HG03060 (cell line): ENCODE measurements around the gene RBM6.

Experiments used
- ATAC-seq: cut with Tn5 transposase; IDR thresholded peaks from one replicate; pipeline ENCODE4 v1.9.1; 2021; ENCODE audit warnings: low read depth, moderate number of reproducible peaks; ENCODE audit not compliant: unreplicated experiment

Gene RBM6

DNA sequence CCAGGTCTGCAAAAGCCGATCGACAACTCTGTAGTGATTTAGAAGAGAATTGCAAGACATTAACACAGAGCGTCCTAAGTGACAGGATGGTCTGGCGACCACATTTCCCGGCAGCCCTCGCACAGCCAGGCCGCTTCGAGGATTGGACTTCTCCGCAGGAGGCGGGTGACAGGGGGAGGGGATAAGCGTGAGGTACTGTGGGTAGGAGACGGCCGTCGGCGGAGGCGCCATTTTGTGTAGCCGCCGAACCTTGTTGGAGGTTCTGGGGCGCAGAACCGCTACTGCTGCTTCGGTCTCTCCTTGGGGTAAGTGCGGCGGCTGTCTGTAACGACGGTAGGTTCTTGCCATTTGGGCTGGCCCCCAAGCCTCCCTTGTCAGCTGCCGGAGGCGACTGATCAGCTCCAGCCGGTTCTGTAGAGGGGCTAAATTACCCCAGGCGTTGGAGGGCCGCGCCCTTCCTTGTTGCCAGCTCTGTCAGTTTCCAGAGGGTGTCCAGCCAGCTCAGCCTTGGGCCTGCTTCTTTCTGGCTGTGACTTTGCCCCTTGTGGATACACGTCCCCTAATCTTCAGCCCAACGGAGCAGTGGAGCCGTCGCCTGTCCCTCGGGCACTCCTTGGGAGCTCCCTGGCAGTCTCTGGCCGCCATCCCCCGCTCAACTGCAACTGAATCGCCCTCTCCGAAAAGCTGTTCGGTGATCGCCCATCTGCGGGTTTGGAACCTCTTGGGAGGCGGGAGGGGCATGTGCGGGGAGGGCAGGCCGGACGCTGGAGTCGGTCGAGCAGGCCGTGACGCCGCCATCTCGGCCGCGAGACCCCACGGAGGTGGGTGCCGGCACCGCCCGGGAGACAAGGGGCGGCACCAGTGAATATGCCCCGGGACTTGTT is 149.0 kb downstream of the RBM6 start, which contains the start of gene RBM5:
TSS of gene RBM5 (plus strand) at position 195 of the 884 bp plus-strand sequence. CDS start 1,516 bp downstream, outside the sequence.
- no peak for ATAC-seq

DNA sequence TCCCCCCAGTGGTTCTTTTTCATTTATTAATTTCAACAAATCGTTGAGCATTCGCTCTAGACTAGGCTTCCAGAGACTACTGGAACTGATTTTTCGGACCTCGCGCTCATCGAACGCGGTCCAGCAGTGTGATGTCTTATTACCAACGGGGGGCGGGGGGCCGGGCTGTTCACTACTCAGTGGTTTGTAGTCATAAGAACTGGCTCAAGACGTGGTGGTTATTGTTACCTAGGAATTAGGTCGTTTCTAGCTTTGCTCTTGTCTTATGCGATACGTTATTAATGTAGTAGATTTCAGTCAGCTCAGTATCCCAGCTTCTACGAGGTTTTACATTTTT is 149.6 kb downstream of the RBM6 start:
- no peak for ATAC-seq

GRCh38 chr3:50090984-50091383 is 151.0 kb downstream of the RBM6 start:
- no peak for ATAC-seq

DNA sequence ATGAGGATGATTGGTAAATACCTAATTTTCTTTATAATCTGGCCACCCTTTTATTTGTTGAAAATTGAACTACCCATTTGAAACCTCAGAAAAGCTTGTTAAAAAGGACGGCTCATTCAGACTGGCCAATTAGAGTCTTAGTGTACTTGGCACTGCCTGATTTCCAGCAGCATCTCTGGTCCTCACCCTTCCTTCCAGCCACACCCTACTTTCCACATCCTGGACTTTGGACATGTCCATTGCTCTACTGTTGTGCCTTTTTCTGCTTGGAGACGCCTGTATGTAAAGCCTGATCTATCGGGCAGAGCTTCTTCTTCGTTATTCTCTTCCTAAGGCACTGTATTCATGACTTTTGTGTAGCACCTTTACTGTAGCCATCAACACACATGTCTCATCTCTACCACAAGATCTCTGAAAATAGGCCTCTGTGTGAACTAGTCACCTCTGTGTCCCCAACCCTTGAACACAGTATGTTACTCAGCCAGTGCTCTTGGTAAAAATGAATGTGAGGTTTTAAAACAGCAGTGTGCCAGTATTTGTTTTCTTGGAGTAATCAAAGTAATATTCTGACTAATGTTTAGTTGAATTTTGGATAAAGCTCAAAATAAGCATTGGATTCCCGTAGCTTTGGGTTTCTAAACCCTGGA is 155.5 kb downstream of the RBM6 start:
- ATAC-seq = no peak

- no peak for ATAC-seq
These were observed 160.4 kb downstream of the RBM6 start for GRCh38 chr3:50100386-50100785.

DNA sequence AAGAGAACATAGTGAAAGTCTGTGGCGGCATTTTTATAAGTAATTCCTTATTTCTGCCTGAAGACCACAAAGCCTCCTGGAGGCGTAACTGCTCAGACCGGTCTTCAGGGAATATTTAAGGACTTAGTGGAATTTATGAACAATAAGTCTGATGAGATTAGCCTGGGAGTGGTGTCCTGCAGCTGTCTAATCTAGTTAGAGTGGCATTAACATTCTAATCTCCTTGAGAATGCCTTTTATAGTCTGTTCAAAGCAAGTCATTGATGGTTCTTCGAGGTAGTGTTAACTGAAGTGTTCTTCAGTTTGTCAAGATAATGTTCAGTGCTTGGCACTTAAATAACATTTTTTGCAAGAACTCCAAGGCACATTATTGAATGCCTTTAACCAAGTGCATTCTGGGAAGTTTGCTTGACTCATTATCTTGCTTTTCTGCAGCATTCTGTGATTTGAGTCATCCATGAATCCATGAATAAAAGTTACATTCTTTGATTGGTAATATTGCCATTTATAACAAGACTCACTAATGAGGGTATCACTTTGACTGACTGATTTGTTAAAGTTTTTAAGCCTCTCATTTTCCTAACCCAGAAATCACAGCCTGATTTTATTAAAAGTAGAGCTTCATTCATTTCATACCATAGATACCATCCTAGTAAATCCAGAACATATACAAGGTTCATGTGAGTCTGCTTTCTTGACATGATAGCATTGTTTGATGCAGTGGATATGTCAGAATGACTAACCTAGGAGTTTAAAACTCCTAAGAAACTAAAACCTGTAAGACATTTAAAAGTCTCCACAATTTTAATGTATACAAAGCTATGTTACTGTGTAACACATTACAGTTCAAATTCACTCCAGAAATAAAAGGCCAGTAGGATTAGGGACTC is 161.3 kb downstream of the RBM6 start:
- no peak for ATAC-seq

DNA sequence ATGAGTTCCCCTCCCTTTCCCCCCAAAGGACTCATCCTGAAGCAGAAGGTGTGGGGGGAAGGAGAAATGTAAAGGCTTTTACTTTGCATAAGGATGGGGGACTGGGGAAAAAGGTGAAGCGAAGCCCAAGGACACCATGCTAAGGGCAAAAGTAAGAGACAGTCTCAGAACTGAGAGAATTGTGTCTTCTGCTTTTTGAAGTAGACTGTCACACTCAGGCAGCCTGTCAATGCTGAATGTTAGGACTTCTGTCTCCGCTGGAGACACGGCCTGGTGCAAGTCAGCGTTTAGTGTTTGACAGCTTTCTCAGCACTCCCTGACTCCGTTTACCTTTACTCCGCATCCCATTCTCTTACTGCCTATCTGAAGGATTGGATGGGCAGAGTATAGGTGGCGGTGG is 162.6 kb downstream of the RBM6 start:
- ATAC-seq = no peak

- no peak for ATAC-seq
These were observed 171.8 kb downstream of the RBM6 start for GRCh38 chr3:50111757-50112156.

GRCh38 chr3:50112462-50112861 is 172.5 kb downstream of the RBM6 start:
- ATAC-seq = no peak

GRCh38 chr3:50117120-50117519 is 177.2 kb downstream of the RBM6 start:
- ATAC-seq = no peak

DNA sequence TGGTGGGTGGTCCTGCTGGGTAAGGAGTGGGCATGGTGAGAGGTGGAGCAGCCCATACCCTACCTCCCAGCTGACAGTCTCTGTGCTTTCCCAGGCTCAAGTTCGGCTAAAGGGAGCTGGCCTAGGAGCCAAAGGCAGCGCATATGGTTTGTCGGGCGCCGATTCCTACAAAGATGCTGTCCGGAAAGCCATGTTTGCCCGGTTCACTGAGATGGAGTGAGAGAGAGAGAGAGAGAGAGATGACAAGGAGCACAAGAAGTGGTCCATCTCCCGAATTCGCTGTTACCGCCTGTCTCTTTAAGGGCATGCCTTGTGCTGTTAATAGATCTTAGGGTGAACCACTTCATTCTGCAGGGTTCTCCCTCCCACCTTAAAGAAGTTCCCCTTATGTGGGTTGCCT is 178.3 kb downstream of the RBM6 start:
- no peak for ATAC-seq

DNA sequence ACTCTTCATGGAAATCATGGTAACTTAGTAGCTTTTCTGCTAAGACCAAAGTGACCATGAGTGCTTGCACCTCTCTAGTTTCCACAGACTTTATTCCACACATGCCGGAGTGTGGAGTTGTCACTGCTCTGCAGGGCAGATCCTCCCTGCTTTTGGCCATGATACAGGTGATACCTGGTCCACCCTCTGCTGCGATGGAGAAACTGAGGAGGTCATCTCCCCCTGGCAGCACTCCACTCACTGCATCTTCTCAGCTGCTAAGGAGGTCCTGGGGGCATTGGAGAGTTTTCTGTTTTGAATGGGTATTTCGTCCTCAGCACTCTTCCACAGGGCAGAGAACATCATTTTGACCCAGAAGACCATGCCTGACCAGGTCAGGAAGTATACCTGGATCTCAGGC is 179.8 kb downstream of the RBM6 start:
- ATAC-seq = no peak

GRCh38 chr3:50120364-50121071 is 180.6 kb downstream of the RBM6 start:
- no peak for ATAC-seq

- no peak for ATAC-seq
These were observed 181.4 kb downstream of the RBM6 start for GRCh38 chr3:50121072-50122032.

DNA sequence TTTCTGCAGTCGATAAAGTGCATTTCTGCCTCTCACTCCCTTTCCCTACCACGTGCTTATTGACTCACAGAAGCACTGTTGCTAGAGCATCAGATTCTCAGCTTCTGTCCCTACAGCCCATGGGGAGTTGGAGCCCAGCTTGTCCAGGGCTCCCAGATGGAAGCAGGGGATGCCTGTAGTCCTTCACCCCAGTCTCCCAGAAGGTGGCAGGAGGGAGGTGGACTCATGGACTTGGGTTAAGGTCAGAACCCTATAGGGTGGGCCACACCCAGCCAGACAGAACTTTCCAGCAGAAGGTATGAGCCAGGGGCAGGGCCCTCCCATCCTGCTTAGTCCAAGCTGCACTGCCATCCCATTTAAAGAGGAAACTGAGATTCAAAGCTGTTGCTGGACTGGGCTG is 182.1 kb downstream of the RBM6 start:
- no peak for ATAC-seq

DNA sequence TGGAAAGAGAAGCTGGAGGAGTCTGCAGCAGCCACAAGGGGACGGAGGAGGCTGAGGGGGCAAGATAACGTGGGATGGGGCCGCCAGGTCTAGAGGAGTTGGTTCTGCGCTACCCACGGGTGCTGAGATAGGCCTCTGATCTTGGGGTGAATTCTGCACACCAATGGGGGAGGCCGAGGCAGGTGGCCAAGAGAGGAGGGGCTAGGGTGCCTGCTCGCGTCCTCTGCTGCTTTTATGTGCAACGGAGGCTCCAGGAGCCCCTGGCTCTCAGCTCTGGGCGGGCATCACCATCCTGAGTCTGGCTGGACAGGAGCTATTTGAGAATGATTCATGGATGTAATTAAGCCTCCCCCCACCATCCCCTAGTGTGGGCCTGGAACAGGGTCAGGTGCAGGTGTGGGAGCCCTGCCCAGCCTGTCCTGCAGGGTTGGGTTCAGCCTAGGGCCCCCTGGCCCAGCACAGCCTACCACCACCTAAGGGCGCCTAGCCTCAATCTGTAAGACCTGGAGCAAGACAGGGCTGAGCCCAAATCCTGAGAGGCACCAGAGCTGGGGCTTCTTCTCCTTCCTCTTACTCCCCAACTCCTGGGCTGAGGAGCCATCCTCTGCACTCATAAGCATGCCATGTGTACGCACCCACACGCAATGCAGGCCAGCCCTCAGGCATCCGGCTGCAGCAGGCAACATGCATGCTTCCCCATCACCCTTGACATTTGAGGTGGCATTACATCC is 182.9 kb downstream of the RBM6 start:
- ATAC-seq = no peak

GRCh38 chr3:50123394-50124051 is 183.6 kb downstream of the RBM6 start:
- ATAC-seq = no peak
